ENCODE data around the gene PLA2G2C.

PLA2G2C gene

DNA sequence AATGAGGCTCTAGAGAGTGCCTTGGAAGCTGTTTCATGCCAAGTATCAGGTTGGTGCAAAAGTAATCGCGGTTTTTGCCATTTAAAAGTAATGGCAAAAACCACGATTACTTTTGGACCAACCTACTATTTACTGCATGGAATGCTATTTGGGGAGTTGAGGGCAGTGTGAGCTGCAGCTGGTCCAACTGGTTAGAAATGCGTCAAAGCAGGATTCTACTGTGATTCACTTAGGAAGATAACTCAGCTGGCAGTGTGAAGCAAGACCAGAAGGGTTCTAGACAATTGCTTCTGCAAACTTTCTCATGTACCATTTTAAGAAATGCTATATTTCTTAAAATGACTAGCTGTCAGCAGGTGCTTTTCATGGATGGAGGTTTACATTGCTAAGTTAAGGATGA lies 21.2 kb upstream of the PLA2G2C start:
- DNase-seq (ENCODE audit: low read depth in 2 of 2) = no peak

DNA sequence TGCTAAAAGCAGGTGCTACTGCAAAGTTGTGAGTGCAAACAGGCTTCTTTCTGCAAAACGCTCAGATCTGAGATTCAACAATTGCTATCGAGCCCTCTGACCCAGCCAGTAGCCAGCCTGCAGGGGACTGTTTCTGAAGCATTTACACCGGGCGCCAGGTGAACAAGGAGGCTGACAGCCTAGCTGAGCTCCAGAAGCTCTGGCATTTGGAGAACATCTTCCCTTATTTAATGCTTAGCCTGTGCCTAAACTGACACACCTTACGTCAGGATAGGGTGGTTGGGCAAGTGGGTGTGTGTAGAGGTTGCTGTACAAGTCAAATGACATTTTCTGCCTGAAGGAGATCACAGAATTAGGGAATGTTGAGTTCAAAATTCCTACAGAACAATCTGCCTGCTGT lies 15.8 kb upstream of the PLA2G2C start:
- DNase-seq (ENCODE audit: low read depth in 2 of 2) = no peak

DNA sequence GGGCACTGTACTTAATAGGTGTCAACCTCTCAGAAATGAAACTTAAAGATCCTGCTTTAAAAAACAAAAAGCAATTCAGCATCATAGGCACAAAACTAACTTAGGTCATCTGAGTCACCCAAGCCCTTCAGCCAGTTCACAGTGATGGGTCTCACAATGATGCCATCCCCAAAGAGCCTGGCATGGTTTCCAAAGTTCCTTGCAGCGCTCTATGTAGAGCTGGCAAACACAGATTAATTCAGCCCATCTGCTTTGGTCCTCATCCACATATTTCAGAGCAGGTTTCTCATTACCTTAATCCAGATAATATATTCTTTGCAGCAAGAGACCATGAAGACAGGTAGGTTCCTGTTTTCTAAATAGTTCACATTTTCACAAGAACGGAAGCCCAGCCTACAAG lies 14.6 kb upstream of the PLA2G2C start:
- no peak for DNase-seq (ENCODE audit: low read depth in 2 of 2)

DNA sequence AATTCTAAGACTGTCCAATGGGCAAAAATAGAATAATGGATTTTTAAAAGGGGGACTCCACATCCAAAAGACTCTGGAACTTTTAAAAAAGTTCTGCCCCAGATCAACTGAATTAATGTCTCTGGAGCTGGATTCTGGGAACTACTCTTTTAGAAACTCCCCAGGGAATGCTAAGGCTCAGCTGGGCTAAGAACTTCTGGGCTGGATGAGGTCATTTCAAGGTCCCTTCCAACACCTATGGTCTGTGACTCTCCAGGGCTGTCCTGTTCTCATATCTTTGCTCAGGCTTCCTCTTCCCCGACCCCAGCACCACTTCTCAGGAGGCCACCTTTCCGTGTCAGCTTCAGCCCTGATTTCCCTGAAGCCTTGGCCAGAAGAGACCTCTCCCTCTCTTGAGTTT lies 13.5 kb upstream of the PLA2G2C start:
- no peak for DNase-seq (ENCODE audit: low read depth in 2 of 2)

DNA sequence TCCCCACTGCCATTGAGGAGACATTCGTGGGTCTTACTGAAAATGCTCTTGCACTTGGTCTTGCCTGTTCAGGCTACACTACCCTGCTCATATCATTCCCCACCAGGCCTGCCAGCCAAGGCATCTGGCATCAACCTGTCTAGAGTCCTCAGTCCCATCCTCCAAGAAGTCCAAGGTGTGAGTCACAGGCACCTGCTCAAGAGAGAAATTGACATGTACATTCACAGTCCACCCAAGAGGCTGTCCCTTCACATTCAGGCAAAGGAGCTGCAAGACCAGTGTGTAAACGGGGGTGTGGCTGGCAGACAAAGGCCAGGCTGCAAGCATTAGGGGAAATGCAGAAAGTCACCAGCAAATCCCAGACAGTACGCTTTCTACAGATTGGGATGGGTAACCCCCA lies 13.1 kb upstream of the PLA2G2C start:
- DNase-seq (ENCODE audit: low read depth in 2 of 2) = no peak

DNA sequence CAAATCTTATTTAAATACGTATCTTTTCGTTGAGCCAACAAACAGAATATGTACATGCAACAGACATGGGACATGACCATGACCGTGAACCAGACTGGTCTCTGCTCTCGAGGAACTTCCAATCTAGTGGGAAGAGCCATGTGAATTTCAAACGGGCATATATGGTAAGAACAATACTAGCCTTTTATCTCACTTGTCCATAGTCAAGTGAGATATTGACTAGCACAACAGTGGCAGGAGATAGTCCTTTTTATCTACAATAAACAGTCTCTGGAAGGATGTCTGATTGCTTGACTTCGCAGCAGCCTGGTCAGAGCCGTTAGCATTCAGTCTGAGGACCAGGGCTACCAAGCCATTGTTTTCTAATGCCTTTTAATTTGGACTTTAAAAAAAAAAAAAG lies 12.6 kb upstream of the PLA2G2C start:
- no peak for DNase-seq (ENCODE audit: low read depth in 2 of 2)

DNA sequence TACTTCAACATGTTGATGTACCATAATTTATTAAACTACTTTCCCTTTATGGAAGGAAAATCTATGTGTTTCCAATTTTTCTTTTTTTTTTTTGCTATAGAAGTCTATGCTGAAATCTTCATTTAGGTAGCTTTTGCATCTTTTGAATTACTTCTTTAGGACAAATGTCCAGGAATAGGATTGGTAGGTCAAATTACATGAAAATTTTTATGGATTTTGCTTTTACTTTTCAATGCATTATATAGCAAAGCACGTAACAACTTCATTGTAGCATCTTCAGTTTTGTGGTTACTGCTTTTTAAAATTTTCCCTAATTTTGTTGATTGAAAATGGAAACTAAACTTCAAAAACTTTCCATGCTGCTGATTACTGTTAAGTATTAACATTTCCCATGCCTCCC lies 12.0 kb upstream of the PLA2G2C start:
- DNase-seq (ENCODE audit: low read depth in 2 of 2) = no peak

DNA sequence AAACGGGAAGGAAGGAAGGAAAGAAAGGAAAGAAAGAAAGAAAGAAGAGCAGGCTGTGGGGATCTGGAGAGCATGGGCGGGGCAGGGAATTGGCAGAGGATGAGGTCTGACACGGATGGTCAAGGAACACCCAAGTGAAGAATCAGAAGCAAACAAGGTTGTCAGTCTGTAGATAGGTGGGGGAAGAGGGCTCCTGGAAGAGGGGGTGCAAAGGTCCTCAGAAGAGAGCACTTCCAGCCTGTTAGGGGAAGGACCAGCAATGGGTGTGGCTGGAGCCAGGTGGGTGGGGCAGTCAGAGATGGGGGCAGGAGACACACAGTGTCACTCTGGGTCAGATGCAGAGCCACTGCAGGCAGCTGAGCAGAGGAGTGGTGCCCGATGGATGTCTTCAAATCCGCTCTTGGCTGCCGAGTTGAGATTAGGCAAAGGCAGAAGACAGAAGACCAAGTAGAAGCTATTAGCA lies 11.0 kb upstream of the PLA2G2C start:
- DNase-seq (ENCODE audit: low read depth in 2 of 2) = no peak

DNA sequence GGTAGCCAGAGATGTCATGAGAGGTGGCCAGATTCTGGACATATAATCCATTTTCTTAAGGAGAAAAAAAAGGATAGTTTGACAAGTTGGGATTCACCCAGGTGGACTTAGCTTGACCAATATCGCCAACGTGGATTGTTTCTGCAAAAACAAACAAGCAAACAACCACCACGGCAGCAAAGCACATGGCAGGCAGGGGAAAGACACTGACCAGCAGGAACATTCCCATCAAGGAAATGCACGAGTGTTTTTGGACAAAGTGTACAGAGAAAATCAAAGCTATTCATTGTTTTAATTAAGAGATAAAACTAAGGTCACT lies 9.1 kb upstream of the PLA2G2C start:
- DNase-seq (ENCODE audit: low read depth in 2 of 2) = no peak

DNA sequence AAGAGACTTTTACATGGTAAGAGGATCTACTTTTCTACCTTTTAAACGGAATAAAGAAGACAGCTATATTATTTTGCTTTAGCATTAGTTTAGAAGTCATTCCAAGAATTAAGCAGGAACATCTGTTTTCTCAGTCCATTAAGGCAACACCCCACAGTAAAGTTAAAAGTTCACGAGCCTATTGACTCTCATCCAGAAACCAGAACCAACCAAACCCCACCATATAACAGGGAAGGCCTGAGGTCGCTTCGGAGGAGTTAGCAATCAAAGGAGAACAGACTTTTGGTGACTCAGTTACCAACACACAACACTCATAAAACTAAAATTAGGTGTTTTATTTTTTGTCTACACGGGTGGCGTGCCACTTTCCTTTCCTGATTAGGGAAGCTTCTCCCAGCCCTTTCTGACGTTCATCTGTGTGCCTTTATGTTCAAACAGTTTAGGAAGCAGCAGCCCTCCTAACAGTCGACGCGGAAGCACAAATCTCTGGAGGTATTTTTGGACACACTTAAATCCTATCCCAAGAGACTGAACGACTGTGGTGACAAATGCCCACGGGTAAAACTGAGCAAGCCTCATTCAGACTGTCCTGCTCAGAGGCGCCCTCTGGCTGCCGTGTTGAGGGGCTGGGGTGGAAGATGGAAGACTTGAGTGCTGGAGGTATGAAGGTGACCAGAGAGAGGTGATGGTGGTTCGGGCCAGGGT lies 8.6 kb upstream of the PLA2G2C start:
- peak; percentile 49 to 58 for DNase-seq (ENCODE audit: low read depth in 2 of 2)

DNA sequence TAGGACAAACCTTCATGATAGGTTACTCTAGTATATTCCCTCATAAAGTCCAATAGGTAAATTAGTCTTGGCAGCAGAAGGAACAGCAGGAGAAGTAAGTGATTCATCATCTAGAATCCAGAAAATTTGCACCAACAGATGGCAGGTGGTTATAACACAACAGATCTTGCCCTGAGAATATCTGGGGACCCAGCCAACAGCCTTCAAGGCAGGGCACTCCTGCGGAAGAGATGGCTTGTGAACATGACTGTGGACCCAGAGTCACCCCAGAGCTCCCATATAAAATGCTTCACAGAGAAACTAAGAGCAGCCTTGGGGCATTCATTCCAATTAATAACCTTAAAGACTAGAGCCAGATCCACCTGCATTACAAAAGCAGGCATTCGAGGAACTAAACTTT lies 7.9 kb upstream of the PLA2G2C start:
- DNase-seq (ENCODE audit: low read depth in 2 of 2) = no peak

DNA sequence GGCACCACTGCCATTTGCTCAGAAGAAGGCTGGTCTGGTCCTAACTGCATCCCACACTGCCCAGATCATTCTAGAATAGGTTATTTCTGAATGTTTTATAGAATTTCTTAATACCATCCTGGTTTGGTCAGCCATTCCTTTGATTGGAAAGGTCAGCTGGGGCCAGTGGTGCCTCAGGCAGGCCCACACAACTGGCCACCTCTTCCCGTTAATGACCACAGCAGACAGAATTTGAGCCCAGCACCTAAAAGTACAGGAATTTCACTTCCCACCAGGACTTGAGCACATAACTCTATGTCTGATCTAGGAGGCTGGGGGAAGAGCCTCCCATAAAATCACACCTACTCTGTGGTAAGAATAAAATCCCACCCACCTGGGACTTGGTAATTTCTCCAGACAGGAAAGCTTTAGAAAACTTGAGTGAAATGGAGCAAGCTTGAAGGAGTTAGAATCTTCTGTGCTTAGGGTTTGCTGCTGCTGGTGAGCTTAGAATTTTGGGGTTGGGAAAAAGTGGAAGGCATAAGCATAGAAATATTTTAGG lies 6.6 kb upstream of the PLA2G2C start:
- DNase-seq (ENCODE audit: low read depth in 2 of 2) = no peak

DNA sequence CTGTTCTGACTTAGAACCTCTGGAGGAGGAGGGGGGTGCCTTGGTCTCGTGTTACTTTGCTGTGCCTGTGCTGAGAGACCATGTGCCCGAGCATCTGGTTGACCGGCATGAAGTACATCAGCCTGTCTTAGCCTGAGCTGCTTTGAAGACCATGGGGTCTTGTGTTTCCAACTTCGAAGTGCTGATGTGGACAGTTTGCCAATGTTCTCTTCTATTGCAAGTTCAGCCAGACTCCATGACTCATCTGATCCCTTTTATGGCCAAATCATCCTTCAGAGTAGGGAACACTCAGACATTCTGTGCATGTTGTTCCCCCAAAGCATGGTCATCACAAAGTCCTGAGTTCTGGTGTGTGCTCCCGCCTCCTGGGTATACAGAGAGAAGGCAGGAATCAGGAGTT lies 6.0 kb upstream of the PLA2G2C start:
- DNase-seq (ENCODE audit: low read depth in 2 of 2) = no peak

DNA sequence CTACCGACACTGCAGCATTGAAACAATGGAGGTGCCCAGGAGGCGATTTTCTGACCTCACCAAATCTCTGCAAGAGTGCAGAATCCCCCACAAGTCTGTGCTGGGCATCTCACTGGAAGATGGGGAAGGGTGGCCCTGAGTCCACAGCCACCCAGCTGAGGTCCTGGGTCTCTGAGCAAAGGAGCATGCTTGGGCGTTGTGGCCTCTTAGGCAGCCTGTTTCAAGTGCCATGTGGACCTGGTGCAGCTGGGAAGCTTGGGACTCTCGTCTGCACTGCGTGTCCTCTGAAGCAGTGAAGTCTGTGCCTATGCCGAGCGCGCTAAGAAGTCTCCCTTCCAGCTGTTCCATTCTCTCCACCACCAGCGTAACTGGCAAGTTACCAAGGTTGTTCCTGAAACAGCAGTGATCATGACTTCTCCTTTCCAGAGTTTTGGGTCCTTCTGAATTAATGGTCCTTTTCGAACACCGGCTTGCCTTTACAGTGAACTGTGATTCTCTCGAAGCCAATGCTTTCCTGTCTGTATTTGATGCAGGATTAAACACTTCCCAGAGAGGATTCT lies 5.0 kb upstream of the PLA2G2C start:
- DNase-seq (ENCODE audit: low read depth in 2 of 2) = no peak

DNA sequence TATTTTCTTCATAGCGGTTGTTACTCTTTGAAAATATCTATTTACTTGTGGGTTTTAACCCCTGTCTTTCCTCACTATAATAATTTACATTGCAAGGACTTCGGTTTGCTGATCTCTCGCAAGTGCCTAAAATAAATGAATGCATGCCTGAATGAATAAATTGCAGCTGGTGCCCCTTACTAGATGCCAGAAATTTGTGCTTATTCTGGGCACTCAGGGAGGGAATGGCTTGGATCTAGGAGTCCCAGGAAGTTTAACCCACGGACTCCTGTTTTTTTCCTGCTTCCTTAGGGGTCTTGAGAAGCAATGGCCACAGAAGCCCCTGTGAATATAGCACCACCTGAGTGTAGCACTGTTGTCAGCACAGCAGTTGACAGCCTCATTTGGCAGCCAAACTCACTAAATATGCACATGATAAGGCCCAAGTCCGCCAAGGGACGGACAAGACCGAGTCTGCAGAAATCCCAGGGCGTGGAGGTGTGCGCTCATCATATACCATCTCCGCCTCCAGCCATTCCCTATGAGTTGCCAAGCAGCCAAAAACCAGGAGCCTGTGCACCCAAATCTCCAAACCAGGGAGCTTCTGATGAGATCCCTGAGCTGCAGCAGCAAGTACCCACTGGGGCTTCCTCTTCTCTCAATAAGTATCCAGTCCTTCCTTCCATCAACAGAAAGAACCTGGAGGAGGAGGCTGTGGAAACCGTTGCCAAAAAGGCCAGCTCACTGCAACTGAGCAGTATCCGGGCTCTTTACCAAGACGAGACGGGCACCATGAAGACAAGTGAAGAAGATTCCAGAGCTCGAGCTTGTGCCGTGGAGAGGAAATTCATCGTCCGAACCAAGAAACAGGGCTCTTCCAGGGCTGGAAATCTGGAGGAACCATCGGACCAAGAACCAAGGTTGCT lies 4.2 kb upstream of the PLA2G2C start:
- DNase-seq (ENCODE audit: low read depth in 2 of 2) = no peak

DNA sequence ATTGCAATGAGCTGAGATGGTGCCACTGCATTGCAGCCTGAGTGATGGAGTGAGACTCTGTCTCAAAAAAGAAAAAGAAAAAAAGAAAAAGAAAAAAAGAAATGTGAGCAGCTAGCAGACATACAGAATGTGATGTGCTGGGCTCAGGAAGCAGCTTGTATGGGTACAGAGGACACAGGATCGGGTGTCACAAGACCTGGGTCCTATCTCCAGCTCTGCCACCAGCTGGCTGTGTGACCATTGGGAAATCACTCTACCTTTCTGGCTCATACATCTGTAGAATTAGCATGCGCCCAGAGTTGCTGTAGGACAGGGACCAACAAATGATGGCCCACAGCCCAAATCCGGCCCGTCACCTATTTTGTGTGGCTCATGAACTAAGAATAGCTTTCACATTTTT lies 3.3 kb upstream of the PLA2G2C start:
- no peak for DNase-seq (ENCODE audit: low read depth in 2 of 2)

DNA sequence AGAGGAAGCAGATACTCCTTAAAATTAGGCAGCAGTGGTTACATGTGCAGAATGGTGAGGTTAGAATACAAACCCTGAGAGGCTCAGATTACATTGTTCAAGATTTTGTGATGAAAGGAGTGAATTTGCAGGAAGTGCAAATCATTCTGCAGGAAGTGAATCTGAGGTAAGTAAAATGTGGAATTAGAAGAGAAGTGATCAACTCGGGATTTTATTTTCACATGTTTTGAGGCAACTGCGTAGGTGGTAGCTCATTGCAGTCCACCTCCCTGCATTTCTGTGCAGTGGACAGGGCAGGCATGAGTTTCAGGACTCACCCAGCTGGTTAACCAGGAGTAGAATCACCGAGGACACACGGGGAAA lies 2.1 kb upstream of the PLA2G2C start:
- DNase-seq (ENCODE audit: low read depth in 2 of 2) = no peak

DNA sequence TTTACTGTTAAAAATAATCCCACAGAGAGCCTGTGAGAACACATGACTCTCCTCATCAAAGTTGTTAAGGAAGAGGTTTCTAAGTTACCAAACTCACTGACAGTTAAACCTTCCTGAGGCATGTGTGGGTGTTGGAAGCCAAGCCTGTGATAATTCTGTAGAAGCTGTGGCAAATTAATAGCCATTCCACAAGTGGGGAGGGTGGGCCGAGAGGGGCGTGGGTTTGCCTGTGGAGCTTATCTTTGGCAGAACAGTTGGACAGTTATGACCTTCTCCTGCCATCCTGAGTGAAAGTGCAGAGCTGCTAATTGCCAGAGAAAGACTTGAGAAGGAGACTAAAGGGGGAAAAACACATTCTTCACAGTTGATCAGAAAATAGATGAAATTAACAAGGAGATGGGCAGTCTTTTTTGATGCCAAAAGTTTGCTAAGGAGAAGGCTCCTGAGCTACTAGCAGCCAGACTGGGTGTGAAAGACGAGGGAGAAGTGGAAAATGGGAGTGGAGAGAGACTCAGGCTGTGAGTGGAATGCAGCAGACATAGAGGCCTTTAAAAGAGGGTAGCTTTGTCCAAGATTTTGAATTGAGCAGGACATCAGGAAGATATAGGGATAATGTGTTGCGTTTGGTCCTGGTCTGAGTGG lies 1.6 kb upstream of the PLA2G2C start:
- DNase-seq (ENCODE audit: low read depth in 2 of 2) = no peak

DNA sequence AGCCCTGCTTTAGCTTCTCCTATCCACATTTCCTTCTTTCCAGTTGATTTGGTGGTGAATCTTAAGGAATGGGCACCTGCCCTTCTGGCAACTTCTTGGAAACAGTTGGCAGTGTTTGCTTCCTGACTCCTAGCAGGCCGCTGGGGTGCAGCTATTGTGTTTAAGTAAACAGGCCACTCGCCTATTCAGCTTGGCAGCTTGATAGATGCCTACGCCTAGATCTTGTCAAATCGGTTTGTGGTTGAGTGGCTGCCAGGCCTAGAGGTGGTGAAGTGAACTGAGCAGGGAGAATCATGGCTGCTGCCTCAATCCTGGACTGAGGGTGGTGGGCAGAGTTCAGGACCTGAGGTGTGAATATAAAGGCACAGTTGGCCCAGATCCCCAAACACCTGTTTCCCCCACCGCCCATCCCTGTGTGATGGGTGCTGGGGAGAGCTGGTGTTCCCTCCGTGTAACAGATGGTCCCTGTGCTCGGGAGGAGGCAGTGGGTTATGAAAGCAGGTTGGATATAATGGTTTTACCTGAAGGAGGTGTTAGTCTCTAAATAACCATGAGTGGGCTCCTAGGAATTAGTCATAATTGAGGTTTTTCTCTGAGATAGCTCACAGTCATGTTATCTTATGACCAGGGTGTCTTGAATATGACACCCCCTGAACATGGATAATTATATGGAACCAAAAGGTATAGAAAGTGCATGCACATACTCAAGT lies 940 bp upstream of the PLA2G2C start:
- DNase-seq (ENCODE audit: low read depth in 2 of 2) = no peak

DNA sequence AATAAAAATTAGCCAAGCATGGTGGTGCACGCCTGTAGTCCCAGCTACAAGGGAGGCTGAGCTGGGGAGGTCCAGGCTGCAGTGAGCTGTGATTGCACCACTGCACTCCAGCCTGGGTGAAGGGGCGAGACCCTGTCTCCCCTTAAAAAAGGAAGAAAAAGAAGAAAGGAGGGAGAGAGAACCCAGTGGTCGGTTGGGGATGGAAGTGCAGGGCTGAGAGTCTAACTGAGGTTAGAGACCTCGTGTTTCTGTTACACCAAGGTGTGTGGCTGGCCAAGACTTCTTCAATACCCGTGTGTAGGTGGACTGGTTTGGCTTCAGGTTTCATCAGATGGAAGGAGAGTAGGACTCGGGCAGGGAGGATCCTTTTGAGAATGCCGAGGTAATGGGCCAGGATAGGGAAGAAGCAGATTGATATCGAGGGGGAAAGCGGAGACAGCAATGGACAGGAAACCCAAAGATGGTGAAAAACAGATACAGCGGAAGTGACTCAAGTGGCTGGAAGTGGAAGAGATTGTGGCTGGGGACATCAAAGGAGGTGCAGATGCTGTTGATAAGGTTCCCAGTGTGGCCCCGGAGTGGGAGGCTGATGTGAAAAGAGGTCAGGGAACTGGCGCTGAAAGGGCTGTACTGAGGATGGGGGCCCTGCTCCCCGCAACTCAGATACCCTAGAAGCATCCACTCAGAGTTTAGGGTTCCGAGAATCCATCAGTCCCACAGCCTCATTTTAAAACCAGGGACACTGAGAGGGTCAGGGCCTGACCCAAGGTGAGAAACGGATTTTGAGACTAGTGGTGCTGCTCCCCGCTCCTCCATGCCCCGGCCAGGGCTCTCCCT lies 1.1 kb downstream of the PLA2G2C start:
- peak; percentile 31 to 49 for DNase-seq (ENCODE audit: low read depth in 2 of 2)

DNA sequence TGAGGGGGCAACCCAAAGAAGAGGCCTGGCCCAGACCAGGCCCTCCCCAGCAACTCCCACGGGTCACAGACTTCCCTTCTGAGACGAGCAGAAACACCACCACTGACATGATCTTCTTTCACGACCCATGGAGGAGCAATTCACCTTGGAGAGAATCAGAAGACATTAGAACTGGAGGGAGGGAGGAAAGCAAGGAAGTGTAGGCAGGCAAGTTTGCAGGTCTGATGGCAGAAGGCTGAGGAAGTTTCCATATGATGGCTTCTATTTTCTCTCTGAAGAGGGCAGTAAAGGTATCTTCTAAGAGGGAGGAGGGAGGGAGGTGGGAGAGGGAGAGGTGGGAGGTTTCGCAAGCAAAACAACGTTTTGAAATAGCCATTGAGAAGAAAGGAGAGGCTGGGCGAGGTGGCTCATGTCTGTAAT lies 1.8 kb downstream of the PLA2G2C start:
- DNase-seq (ENCODE audit: low read depth in 2 of 2) = no peak
